HL-60 (cell line): ENCODE results near the gene TUBGCP3.
"Not testable (repeated sequence)": the region's sequence is repeated elsewhere in the genome, so short reads cannot be mapped to it uniquely, and the experiment has no call there.

Source experiments
- DNase-seq, 2 experiments: peaks; one replicate each; pipeline ENCODE4 v3.0.0-alpha.2; 2010 to 2020; ENCODE audit warnings: low read depth in 1 of 2, low spot score in 1 of 2
- H3K27ac ChIP-seq: fragments of 250-450 bp; sonication (Bioruptor Pico); replicated peaks from 2 replicates; pipeline ENCODE4 v1.5.1; 2020; ENCODE audit warnings: mild to moderate bottlenecking, moderate library complexity
- H3K27me3 ChIP-seq: fragments of 250-450 bp; sonication (Bioruptor Pico); 2 replicates; pipeline ENCODE4 v1.5.1; 2021; ENCODE audit warnings: mild to moderate bottlenecking, moderate library complexity; ENCODE audit not compliant: insufficient read depth, poor library complexity, severe bottlenecking
- H3K4me3 ChIP-seq: replicated peaks from 2 replicates; pipeline ENCODE4 v1.5.1; 2011; ENCODE audit warnings: mild to moderate bottlenecking, control low read depth, low read length; ENCODE audit not compliant: insufficient read depth
- CTCF ChIP-seq: IDR thresholded peaks from one replicate; pipeline ENCODE4 v1.5.1; 2011; ENCODE audit warnings: low read length, control low read depth, inconsistent platforms; ENCODE audit not compliant: insufficient read depth
- GABPA ChIP-seq: IDR thresholded peaks from 2 replicates; pipeline ENCODE4 v1.6.1; 2012; ENCODE audit warnings: low read depth
- POLR2AphosphoS5 ChIP-seq: IDR thresholded peaks from 2 replicates; pipeline ENCODE4 v1.6.1; 2012; ENCODE audit warnings: low read depth
- SPI1 ChIP-seq: IDR thresholded peaks from 2 replicates; pipeline ENCODE4 v1.6.1; 2012; ENCODE audit warnings: low read depth, mild to moderate bottlenecking, borderline replicate concordance
- TF ChIP-seq, protein P1 (sequence below): IDR thresholded peaks from 2 replicates; pipeline ENCODE4 v1.6.1; 2012; ENCODE audit warnings: low read depth; ENCODE audit not compliant: insufficient replicate concordance

TUBGCP3 gene

GRCh38 chr13:112558696-112559418 lies 29.1 kb downstream of the TUBGCP3 start:
- no peak overlapping the region for H3K27ac ChIP-seq
- DNase-seq: no peak
- no peak overlapping the region for H3K4me3 ChIP-seq
- no peaks in the 10 kb centered on the region for H3K27me3 ChIP-seq
- TF ChIP-seq SPI1 (no peak), GABPA (no peak), POLR2AphosphoS5 (no peak), CTCF (no peak)
- TF ChIP-seq, protein P1, sequence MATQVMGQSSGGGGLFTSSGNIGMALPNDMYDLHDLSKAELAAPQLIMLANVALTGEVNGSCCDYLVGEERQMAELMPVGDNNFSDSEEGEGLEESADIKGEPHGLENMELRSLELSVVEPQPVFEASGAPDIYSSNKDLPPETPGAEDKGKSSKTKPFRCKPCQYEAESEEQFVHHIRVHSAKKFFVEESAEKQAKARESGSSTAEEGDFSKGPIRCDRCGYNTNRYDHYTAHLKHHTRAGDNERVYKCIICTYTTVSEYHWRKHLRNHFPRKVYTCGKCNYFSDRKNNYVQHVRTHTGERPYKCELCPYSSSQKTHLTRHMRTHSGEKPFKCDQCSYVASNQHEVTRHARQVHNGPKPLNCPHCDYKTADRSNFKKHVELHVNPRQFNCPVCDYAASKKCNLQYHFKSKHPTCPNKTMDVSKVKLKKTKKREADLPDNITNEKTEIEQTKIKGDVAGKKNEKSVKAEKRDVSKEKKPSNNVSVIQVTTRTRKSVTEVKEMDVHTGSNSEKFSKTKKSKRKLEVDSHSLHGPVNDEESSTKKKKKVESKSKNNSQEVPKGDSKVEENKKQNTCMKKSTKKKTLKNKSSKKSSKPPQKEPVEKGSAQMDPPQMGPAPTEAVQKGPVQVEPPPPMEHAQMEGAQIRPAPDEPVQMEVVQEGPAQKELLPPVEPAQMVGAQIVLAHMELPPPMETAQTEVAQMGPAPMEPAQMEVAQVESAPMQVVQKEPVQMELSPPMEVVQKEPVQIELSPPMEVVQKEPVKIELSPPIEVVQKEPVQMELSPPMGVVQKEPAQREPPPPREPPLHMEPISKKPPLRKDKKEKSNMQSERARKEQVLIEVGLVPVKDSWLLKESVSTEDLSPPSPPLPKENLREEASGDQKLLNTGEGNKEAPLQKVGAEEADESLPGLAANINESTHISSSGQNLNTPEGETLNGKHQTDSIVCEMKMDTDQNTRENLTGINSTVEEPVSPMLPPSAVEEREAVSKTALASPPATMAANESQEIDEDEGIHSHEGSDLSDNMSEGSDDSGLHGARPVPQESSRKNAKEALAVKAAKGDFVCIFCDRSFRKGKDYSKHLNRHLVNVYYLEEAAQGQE: no peak

DNA sequence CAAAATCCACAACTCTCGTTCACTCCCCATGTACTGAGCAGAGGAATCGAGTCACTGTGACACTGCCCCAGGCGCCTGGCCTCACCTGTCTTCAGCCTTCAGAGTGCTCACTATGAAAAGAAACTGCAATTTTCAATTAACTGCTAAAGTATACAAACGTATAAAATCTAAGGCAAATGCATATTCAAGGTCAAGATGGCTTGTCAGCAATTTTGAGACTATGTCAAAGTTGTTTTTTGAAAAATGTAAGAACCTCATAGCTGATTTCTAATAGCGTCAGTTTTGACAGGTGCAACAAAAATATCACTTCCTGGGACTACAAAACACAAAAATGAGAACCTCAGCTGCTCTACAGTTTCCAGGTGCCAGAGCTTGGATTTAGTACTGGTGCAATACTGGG lies 31.4 kb downstream of the TUBGCP3 start:
- DNase-seq: no peak
- no peak for TF ChIP-seq SPI1
- no peak for TF ChIP-seq CTCF
- no peaks in the 10 kb centered on the region for H3K27me3 ChIP-seq
- no peak overlapping the region for H3K27ac ChIP-seq
- H3K4me3 ChIP-seq: no peak overlapping the region

GRCh38 chr13:112554214-112554850 lies 33.6 kb downstream of the TUBGCP3 start:
- no peak for DNase-seq
- TF ChIP-seq, protein P1: no peak
- no peak for TF ChIP-seq CTCF
- Histone ChIP-seq H3K27ac (no peak overlapping the region), H3K27me3 (no peaks in the 10 kb centered on the region), H3K4me3 (no peak overlapping the region)

DNA sequence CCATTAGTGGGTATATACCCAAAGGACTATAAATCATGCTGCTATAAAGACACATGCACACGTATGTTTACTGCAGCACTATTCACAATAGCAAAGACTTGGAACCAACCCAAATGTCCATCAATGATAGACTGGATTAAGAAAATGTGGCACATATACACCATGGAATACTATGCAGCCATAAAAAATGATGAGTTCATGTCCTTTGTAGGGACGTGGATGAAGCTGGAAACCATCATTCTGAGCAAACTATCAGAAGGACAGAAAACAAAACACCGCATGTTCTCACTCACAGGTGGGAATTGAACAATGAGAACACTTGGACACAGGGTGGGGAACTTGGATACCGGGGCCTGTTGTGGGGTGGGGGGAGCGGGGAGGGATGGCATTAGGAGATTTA lies 39.0 kb downstream of the TUBGCP3 start:
- H3K4me3 ChIP-seq, DNase-seq, H3K27me3 ChIP-seq, H3K27ac ChIP-seq: not testable (repeated sequence)
